ENCODE measurements around the gene MEIG1.
"Not testable (repeated sequence)": the region's sequence is repeated elsewhere in the genome, so short reads cannot be mapped to it uniquely, and the experiment has no call there.

Gene MEIG1

GRCh38 chr10:14959221-14960057 is at the start of gene MEIG1:
Gene MEIG1, plus strand, starts transcription at chr10:14959388. Its CDS starts 7,081 bp downstream, at chr10:14966469.
- DNase-seq: peak; percentile 99

GRCh38 chr10:14910953-14911352 is 48.2 kb upstream of the MEIG1 start:
- DNase-seq: no peak

DNA sequence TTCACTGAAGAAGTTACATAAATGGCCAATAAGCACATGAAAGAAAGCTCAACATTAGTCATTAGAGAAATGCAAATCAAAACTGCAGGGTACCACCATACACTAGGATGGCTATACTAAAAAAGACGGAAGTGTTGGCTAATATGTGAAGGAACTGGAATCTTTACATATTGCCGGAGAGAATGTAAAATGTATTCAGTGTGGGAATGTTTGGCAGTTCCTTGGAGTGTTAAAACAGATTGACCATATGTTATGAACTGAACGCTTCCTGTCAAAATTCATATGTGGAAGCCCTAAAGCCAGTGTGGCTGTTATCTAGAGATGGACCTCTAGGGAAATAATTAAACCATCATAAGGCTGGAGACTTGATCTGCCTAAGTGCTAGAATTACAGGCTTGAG is 47.4 kb upstream of the MEIG1 start:
- no peak for DNase-seq

DNA sequence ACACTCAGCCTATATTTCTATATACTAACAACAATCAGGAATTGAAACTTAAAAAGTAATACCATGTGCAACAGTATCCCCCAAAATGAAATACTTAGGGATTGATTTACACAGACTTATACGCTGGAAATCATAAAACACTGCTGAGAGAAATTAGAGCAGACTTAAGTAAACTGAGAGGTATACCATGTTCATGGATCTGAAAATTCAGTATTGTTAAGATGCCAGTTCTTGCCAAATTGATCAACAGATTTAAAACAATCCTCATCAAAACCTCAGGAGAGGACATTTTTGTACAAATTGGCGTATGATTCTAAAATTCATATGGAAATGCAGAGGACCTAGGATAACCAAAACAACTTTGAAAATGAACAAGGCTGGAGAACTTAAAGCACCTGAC is 42.6 kb upstream of the MEIG1 start:
- DNase-seq: no peak

DNA sequence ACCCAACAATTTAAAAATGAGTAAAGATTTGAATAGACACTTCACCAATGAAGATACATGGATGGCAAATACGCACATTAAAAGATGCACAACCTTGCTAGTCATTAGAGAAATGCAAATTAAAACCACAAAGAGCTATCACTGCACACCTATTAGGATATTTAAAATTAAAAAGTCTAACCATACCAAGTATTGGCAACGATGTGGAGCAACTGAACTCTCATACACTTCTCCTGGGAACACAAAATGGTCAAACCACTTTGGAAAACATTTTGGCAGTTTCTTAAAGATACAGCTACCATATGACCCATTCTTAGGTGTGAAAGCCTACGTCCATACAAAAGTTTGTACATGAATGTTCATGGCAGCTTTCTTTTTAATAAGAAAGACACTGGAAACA is 41.4 kb upstream of the MEIG1 start:
- DNase-seq: no peak

- no peak for DNase-seq
These were observed 40.2 kb upstream of the MEIG1 start for GRCh38 chr10:14918964-14919363.

DNA sequence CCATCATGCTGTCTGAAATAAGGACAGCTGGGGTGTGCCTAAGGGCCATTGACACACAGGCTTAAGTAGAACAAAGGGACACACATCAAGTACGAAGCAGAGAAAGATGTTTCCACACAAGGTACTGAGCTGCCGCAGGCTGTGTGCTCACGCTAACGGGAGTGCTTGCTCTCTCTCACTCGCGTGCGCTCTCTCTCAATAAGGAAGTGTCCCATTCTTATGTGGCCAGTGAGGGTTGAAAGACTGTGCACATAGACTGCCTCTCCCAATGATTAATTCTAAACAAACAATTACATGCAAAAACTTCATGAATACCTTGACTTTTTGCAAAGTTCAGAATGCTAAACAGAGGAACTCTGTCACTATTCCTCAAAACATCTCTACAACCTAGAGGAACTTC is 35.2 kb upstream of the MEIG1 start:
- no peak for DNase-seq

- no peak for DNase-seq
These were observed 33.9 kb upstream of the MEIG1 start for GRCh38 chr10:14925268-14925667.

DNA sequence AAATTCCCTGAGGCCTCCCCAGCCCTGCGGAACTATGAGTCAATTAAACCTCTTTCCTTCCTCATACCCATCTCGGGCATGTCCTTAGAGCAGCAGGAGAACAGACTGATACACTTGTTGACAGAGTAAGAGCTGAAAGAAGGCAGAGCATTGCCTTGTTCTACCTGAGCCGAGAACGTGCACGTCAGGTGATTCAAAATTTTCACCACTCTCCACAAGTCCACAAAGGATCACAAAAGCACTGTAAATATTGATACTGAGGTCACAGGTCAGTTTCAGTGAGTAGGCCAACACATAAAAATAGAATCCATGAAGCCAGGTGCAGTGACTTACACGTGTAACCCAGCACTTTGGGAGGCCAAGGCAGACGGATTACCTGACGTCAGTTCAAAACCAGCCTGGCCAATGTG is 33.1 kb upstream of the MEIG1 start:
- DNase-seq: no peak

GRCh38 chr10:14926722-14927416 is 32.3 kb upstream of the MEIG1 start:
- no peak for DNase-seq

- DNase-seq: no peak
These were observed 28.6 kb upstream of the MEIG1 start for GRCh38 chr10:14930610-14931009.

DNA sequence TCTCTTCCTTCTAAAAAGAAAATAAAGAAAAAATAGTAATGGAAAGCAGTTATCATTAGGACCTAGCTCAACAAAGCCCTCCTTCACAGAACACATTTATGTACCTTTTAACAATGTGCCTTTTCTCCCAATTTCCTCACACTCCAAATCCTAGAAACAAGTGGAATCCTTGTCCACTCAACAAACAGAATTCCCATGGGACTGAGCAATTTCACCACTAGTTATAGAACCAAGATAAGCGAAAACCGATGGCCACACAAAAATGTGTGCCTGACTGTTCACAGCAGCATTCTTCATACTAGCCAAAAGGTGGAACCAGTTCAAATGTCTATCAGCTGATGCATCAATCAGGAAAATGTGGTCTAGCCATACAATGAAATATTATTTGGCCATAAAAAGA is 22.6 kb upstream of the MEIG1 start:
- no peak for DNase-seq

DNA sequence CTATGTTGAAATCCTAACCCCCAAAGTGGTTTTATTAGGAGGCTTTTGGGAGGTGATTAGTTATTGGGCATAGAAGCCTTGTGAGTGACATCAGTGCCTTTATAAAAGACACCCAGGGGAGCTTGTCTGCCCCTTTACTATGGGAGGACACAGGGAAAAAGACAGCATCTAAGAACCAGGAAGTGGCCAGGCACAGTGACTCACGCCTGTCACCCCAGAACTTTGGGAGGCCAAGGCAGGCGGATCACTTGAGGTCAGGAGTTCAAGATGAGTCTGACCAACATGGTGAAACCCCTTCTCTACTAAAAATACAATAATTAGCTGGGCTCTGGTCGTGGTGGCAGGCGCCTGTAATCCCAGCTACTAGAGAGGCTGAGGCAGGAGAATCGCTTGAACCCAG is 20.2 kb upstream of the MEIG1 start:
- DNase-seq: not testable (repeated sequence)

DNA sequence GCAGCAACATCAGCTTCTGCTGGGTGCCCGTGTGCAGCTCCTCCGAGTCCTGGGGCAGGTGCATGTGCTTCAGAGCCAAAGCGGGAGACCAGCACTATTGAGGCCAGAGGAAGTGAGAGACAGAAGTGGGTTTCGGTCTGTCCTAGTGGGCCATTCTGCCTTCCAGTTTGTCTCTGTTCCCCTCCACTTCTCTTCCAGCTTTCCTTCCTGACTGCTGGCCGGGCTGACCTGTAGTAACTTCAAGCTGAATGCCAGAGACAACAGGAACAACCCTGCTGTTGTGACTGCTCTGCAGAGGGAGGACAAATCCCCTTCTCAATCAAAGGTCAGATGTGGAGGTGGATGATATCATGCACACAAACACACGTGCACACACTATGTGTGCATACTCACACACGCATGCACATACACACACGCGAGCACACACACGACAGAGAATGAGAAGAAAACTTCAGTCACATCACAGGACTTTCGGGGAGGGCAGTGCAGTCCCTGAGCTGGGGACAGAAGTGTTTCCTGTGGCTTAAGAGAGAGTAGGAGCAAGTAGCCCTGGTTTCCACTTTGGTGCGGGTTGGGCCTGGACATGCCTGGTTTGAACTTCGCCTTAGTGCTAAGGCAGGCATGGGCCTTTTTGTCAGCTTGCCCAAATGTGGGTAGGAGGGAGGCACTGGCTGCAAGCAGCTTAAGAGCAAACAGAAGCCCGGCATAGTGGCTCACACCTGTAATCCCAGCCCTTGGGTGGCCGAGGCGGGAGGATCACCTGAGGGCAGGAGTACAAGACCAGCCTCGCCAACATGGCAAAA is 16.8 kb upstream of the MEIG1 start:
- not testable (repeated sequence) for DNase-seq

GRCh38 chr10:14942950-14943338 is 16.2 kb upstream of the MEIG1 start:
- DNase-seq: not testable (repeated sequence)

DNA sequence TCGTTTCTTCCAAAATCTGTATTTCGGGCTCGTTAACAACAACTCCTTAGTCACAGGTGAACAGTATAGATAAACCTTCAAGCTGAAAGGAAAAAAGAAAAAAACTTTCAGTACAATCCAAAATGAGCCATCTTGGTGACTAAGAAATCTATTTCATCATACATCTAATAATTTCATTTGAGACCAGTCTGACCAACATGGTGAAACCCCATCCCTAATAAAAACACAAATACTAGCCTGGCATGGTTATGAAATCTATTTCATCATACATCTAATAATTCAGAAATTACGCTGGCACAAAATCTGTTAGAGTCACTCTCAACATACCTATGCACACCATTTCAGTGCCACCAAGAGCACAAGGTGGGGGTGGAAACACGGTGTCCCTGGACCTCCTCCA is 14.1 kb upstream of the MEIG1 start:
- no peak for DNase-seq

DNA sequence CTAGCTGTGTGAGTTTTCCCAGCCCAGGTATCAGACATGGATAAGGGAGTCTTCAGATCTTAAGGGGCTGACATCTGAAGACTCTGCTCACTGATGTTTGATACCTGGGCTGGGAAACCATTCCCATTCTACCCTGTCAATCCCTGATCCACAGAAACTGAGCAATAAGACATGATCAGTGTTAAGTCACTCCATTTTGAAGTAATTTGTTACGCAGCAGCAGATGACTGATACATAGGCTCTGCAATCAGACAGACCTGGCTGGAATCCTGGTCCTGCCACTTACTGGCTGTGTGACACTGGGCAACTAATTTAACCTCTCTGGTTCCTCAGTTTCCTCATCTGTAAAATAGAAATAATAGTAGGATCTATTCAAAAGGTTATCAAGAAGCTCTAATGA is 11.9 kb upstream of the MEIG1 start:
- DNase-seq: no peak

GRCh38 chr10:14949291-14949690 is 9.9 kb upstream of the MEIG1 start:
- no peak for DNase-seq

- no peak for DNase-seq
These were observed 6.3 kb upstream of the MEIG1 start for GRCh38 chr10:14952851-14953423.

GRCh38 chr10:14953424-14954000 is 5.7 kb upstream of the MEIG1 start:
- peak; percentile 24 for DNase-seq

GRCh38 chr10:14954001-14954770 is 5.0 kb upstream of the MEIG1 start, which contains the start of gene DCLRE1C:
Gene DCLRE1C, minus strand, starts transcription at chr10:14954096. Its CDS starts 86 bp downstream, at chr10:14954010.
- DNase-seq: peak; percentile 83

DNA sequence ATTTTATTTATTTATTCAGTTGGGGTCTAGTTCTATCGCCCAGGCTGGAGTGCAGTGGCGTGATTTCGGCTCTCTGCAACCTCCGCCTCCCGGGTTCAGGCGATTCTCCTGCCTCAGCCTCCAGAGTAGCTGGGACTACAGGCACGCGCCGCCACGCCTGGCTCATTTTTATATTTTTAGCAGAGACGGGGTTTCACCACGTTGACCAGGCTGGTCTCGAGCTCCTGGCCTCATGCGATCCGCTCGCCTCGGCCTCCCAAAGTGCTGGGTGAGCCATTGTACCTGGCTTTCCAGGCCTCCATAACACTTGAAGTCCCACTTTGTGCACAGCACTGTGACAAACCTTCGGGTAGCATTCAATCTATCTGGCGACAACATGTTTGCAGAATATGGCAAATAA is 4.3 kb upstream of the MEIG1 start:
- no peak for DNase-seq
